K562 (cell line): ENCODE data around the gene BEST1. TPM values are rescaled to one million over a fixed set of nuclear protein-coding genes. Genes with fewer than 3 reads are reported as not detected.

ENCODE experiments used
- EP400 ChIP-seq: fragments of 450-650 bp; IDR thresholded peaks from 2 replicates; pipeline ENCODE4 v1.6.1; 2017; ENCODE audit warnings: antibody characterized with exemption, mild to moderate bottlenecking, moderate library complexity
- MBD2 ChIP-seq: sonication (generic); IDR thresholded peaks from 2 replicates; pipeline ENCODE4 v1.6.1; 2016; ENCODE audit warnings: low read depth, borderline replicate concordance
- PHB2 ChIP-seq: fragments of 450-650 bp; IDR thresholded peaks from 2 replicates; pipeline ENCODE4 v1.6.1; 2017; ENCODE audit warnings: low read depth
- RUNX1 ChIP-seq: sonication (generic); IDR thresholded peaks from 2 replicates; pipeline ENCODE4 v1.6.1; 2016; ENCODE audit warnings: antibody characterized with exemption, low read depth
- SMARCA5 ChIP-seq: fragments of 450-650 bp; IDR thresholded peaks from 2 replicates; pipeline ENCODE4 v1.6.1; 2016
- TCF7L2 ChIP-seq: fragments of 150-350 bp; IDR thresholded peaks from 2 replicates; pipeline ENCODE4 v1.6.1; 2016; ENCODE audit warnings: low read depth, mild to moderate bottlenecking, low read length, moderate library complexity
- TEAD2 ChIP-seq: fragments of 450-650 bp; IDR thresholded peaks from 2 replicates; pipeline ENCODE4 v1.6.1; 2016; ENCODE audit warnings: missing genetic modification characterization, control low read depth, missing compliant biosample characterization
- ZFP36 ChIP-seq: fragments of 150-350 bp; IDR thresholded peaks from 2 replicates; pipeline ENCODE4 v1.6.1; 2018; ENCODE audit warnings: low read length, low read depth; ENCODE audit not compliant: partially characterized antibody
- ZNF41 ChIP-seq: fragments of 250-450 bp; sonication (Bioruptor Pico); conservative IDR thresholded peaks from 2 replicates; pipeline ENCODE4 v1.4.0; 2020; ENCODE audit warnings: mild to moderate bottlenecking
- polyA plus RNA-seq, 8 experiments: library from polyadenylated mRNA; depleted of rRNA in 4 of 8; stranded (reverse) in 5 of 8; unstranded in 3 of 8; fragments of >200 nt; fragmentation: Nextera tagmentation in 2 of 8; fragmentation: Illumina TruSeq in 1 of 8; extraction: Ambion mirVana in 2 of 8; extraction: Trizol in 1 of 8; gene quantifications; 2 replicates each; pipeline versions ENCODE4 v1.2.1 to v1.2.3, GENCODE V29; 2011 to 2014; ENCODE audit warnings: inconsistent platforms in 1 of 8, missing spikeins in 1 of 8
- total RNA-seq, 7 experiments: library from RNA; depleted of rRNA in 6 of 7; stranded (reverse); fragments of >200 nt in 6 of 7; fragmentation: Illumina TruSeq in 2 of 7; extraction: Trizol in 2 of 7; gene quantifications; 2 replicates each; pipeline versions ENCODE4 v1.2.1 to v1.2.3, GENCODE V29; 2011 to 2021; ENCODE audit warnings: low replicate concordance in 1 of 7
- TF ChIP-seq, protein P1 (sequence below), 2 experiments: fragments of 450-650 bp; IDR thresholded peaks; 2 replicates each; pipeline ENCODE4 v1.6.1; 2016; ENCODE audit warnings: mild to moderate bottlenecking in 2 of 2, borderline replicate concordance in 1 of 2, low read depth in 1 of 2, moderate library complexity in 1 of 2
- TF ChIP-seq, protein P2 (sequence below): fragments of 450-650 bp; IDR thresholded peaks from 2 replicates; pipeline ENCODE4 v1.6.1; 2017; ENCODE audit warnings: antibody characterized with exemption, mild to moderate bottlenecking
- TF ChIP-seq, protein P3 (sequence below): fragments of 250-450 bp; sonication (Bioruptor Pico); IDR thresholded peaks from 2 replicates; pipeline ENCODE4 v1.8.0; 2021; ENCODE audit warnings: moderate library complexity, mild to moderate bottlenecking, inconsistent platforms
- TF ChIP-seq, protein P4 (sequence below): fragments of 250-450 bp; sonication (Bioruptor Pico); IDR thresholded peaks from 2 replicates; pipeline ENCODE4 v1.8.0; 2022; ENCODE audit warnings: moderate library complexity, mild to moderate bottlenecking, inconsistent platforms

BEST1 gene
- total and polyA plus RNA-seq, 9 of the 15 experiments (the other 6 are each of a cell fraction or from before 2014, with no cell fraction given), result 0.07 to 1.3 (median 0.40) TPM

DNA sequence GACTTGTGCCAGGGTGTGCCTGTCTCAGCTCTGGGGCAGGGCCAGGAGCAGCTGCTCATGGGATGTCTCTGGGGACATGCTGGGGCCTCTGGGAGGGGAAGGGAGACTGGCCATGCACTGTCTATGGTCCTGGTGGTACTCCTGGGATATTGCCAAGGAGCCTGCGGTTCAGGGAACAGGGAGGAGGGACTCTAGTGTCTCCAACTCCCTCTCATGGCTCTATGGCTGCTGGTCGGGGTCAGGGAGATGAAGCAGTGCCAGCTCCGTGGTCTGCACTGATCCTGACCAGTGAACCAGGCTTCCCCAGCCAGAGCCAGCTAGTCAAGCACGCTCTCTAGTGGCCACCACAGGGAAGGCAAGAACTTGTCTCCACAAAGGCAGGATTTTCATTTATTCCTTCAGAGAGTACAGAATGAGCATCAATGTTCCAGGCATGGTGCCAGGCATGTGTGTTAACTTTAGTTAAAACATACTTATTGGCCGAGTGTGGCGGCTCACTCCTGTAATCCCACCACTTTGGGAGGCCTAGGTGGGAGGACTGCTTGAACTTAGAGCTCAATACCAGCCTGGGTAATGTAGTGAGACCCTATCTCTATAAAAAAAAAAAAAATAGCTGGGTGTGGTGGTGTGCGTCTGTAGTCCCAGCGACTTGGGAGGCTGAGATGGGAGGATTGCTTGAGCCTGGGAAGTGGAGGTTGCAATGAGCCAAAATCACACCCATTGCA is 2.5 kb upstream of the BEST1 start (continued):
- TF ChIP-seq, protein P1, sequence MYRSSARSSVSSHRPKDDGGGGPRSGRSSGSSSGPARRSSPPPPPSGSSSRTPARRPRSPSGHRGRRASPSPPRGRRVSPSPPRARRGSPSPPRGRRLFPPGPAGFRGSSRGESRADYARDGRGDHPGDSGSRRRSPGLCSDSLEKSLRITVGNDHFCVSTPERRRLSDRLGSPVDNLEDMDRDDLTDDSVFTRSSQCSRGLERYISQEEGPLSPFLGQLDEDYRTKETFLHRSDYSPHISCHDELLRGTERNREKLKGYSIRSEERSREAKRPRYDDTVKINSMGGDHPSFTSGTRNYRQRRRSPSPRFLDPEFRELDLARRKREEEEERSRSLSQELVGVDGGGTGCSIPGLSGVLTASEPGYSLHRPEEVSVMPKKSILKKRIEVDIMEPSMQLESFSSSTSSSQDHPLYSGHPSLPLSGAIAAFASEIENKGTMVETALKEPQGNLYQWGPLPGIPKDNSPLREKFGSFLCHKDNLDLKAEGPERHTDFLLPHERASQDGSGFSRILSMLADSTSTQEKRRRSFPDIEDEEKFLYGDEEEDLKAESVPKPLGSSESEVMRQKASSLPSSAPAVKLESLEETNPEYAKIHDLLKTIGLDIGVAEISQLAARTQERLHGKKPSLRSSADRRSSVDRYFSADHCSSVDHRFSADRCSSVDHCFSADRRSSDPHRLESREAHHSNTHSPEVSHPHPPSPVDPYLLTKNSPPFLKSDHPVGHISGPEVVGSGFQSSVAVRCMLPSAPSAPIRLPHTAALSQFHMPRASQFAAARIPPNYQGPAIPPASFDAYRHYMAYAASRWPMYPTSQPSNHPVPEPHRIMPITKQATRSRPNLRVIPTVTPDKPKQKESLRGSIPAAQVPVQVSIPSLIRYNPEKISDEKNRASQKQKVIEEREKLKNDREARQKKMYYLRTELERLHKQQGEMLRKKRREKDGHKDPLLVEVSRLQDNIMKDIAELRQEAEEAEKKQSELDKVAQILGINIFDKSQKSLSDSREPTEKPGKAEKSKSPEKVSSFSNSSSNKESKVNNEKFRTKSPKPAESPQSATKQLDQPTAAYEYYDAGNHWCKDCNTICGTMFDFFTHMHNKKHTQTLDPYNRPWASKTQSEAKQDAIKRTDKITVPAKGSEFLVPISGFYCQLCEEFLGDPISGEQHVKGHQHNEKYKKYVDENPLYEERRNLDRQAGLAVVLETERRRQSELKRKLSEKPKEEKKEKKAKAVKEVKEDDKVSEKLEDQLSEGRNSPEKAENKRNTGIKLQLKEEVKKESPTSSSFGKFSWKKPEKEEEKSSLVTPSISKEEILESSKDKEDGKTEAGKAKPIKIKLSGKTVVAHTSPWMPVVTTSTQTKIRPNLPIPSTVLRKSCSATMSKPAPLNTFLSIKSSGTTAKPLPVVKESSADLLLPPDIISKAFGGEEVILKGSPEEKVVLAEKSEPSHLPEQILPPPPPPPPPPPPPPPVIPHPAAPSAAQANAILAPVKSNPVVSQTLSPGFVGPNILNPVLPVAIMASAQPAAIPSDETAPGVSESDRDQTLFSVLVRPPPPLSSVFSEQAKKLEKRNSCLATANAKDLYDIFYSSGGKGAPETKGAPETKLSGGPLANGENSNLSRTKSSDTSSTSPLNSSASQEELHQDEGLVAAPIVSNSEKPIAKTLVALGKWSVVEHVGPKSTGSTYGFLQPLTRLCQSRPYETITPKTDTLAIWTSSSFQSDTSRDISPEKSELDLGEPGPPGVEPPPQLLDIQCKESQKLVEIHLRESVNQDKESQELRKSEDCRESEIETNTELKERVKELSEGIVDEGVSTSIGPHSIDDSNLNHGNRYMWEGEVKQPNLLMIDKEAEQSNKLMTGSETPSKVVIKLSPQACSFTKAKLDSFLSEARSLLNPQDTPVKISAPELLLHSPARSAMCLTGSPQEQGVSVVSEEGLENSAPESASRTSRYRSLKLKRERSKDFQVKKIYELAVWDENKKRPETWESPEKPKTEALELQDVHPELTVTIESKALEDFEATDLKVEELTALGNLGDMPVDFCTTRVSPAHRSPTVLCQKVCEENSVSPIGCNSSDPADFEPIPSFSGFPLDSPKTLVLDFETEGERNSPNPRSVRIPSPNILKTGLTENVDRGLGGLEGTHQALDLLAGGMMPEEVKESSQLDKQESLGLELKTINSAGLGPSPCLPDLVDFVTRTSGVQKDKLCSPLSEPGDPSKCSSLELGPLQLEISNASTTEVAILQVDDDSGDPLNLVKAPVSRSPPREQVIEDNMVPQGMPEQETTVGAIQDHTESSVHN (IDR thresholded peaks at IDR 0.05; ENCODE audit: borderline replicate concordance in 1 of 2, low read depth in 1 of 2), result no peak
- TF ChIP-seq PHB2, result no peak
- TF ChIP-seq SMARCA5, result no peak
- TF ChIP-seq RUNX1, result 0 out of 2 replicates have a peak, but pooled peaks have one; percentile 45
- no peak for TF ChIP-seq TEAD2
- TF ChIP-seq, protein P2, sequence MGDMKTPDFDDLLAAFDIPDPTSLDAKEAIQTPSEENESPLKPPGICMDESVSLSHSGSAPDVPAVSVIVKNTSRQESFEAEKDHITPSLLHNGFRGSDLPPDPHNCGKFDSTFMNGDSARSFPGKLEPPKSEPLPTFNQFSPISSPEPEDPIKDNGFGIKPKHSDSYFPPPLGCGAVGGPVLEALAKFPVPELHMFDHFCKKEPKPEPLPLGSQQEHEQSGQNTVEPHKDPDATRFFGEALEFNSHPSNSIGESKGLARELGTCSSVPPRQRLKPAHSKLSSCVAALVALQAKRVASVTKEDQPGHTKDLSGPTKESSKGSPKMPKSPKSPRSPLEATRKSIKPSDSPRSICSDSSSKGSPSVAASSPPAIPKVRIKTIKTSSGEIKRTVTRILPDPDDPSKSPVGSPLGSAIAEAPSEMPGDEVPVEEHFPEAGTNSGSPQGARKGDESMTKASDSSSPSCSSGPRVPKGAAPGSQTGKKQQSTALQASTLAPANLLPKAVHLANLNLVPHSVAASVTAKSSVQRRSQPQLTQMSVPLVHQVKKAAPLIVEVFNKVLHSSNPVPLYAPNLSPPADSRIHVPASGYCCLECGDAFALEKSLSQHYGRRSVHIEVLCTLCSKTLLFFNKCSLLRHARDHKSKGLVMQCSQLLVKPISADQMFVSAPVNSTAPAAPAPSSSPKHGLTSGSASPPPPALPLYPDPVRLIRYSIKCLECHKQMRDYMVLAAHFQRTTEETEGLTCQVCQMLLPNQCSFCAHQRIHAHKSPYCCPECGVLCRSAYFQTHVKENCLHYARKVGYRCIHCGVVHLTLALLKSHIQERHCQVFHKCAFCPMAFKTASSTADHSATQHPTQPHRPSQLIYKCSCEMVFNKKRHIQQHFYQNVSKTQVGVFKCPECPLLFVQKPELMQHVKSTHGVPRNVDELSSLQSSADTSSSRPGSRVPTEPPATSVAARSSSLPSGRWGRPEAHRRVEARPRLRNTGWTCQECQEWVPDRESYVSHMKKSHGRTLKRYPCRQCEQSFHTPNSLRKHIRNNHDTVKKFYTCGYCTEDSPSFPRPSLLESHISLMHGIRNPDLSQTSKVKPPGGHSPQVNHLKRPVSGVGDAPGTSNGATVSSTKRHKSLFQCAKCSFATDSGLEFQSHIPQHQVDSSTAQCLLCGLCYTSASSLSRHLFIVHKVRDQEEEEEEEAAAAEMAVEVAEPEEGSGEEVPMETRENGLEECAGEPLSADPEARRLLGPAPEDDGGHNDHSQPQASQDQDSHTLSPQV, result peak; percentile 54; the same call in 1 of the 2 replicates
- no peak for TF ChIP-seq ZNF41 (CRISPR knock-in tag)
- peak; percentile 38 for TF ChIP-seq EP400
- no peak for TF ChIP-seq MBD2
- TF ChIP-seq, protein P3, sequence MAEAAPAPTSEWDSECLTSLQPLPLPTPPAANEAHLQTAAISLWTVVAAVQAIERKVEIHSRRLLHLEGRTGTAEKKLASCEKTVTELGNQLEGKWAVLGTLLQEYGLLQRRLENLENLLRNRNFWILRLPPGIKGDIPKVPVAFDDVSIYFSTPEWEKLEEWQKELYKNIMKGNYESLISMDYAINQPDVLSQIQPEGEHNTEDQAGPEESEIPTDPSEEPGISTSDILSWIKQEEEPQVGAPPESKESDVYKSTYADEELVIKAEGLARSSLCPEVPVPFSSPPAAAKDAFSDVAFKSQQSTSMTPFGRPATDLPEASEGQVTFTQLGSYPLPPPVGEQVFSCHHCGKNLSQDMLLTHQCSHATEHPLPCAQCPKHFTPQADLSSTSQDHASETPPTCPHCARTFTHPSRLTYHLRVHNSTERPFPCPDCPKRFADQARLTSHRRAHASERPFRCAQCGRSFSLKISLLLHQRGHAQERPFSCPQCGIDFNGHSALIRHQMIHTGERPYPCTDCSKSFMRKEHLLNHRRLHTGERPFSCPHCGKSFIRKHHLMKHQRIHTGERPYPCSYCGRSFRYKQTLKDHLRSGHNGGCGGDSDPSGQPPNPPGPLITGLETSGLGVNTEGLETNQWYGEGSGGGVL (CRISPR knock-in tag), result no peak
- TF ChIP-seq, protein P4, sequence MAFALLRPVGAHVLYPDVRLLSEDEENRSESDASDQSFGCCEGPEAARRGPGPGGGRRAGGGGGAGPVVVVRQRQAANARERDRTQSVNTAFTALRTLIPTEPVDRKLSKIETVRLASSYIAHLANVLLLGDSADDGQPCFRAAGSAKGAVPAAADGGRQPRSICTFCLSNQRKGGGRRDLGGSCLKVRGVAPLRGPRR (CRISPR knock-in tag), result no peak
- peak; percentile 21 for TF ChIP-seq ZFP36
- TF ChIP-seq TCF7L2, result no peak
